Jurkat, Clone E6-1 (cell line): ENCODE data around the gene ASGR1.
"Not testable (repeated sequence)": the region's sequence is repeated elsewhere in the genome, so short reads cannot be mapped to it uniquely, and the experiment has no call there.

Experiments used
- DNase-seq: peaks from one replicate; pipeline ENCODE4 v3.0.0-alpha.2; 2011; ENCODE audit warnings: low read depth, low spot score
- H3K4me3 ChIP-seq: 2 replicates; pipeline ENCODE4 v1.5.1; 2011; ENCODE audit warnings: mild to moderate bottlenecking, low read length, control low read depth, moderate library complexity

The ASGR1 gene

GRCh38 chr17:7133424-7133823 is 45.7 kb downstream of the ASGR1 start:
- DNase-seq: peak; percentile 22
- no peak overlapping the region for H3K4me3 ChIP-seq

- H3K4me3 ChIP-seq: no peak overlapping the region
- peak; percentile 37 for DNase-seq
These were observed 46.6 kb downstream of the ASGR1 start for GRCh38 chr17:7132511-7133094.

GRCh38 chr17:7131423-7131791 is 47.8 kb downstream of the ASGR1 start:
- no peak overlapping the region for H3K4me3 ChIP-seq
- no peak for DNase-seq

GRCh38 chr17:7130621-7131422 is 48.3 kb downstream of the ASGR1 start:
- no peak overlapping the region for H3K4me3 ChIP-seq
- no peak for DNase-seq

- no peak overlapping the region for H3K4me3 ChIP-seq
- DNase-seq: no peak
These were observed 49.9 kb downstream of the ASGR1 start for GRCh38 chr17:7129311-7129710.

- DNase-seq: no peak
- H3K4me3 ChIP-seq: no peak overlapping the region
These were observed 51.0 kb downstream of the ASGR1 start for GRCh38 chr17:7128160-7128559.

GRCh38 chr17:7127501-7127900 is 51.7 kb downstream of the ASGR1 start:
- H3K4me3 ChIP-seq, DNase-seq: not testable (repeated sequence)

- H3K4me3 ChIP-seq, DNase-seq: not testable (repeated sequence)
These were observed 52.8 kb downstream of the ASGR1 start for GRCh38 chr17:7126386-7126785.

GRCh38 chr17:7124923-7125322 is 54.2 kb downstream of the ASGR1 start:
- no peak for DNase-seq
- no peak overlapping the region for H3K4me3 ChIP-seq

- no peak overlapping the region for H3K4me3 ChIP-seq
- DNase-seq: no peak
These were observed 55.3 kb downstream of the ASGR1 start for GRCh38 chr17:7123844-7124243.
